HL-60/S4 treated with phorbol 12-myristate 13-acetate at 8.2 ng/mL for 4 days and 3 days (cell line): ENCODE measurements around the gene UBA7.
"Not testable (repeated sequence)": the region's sequence is repeated elsewhere in the genome, so short reads cannot be mapped to it uniquely, and the experiment has no call there.

Experiments
- in situ Hi-C: fragments of 300-500 bp; cut with MboI; formaldehyde crosslinking; loops from 2 replicates; pipeline ENCODE4 v1.15.0; 2022; ENCODE audit warnings: low sequenced_read_pairs

Gene UBA7, protein sequence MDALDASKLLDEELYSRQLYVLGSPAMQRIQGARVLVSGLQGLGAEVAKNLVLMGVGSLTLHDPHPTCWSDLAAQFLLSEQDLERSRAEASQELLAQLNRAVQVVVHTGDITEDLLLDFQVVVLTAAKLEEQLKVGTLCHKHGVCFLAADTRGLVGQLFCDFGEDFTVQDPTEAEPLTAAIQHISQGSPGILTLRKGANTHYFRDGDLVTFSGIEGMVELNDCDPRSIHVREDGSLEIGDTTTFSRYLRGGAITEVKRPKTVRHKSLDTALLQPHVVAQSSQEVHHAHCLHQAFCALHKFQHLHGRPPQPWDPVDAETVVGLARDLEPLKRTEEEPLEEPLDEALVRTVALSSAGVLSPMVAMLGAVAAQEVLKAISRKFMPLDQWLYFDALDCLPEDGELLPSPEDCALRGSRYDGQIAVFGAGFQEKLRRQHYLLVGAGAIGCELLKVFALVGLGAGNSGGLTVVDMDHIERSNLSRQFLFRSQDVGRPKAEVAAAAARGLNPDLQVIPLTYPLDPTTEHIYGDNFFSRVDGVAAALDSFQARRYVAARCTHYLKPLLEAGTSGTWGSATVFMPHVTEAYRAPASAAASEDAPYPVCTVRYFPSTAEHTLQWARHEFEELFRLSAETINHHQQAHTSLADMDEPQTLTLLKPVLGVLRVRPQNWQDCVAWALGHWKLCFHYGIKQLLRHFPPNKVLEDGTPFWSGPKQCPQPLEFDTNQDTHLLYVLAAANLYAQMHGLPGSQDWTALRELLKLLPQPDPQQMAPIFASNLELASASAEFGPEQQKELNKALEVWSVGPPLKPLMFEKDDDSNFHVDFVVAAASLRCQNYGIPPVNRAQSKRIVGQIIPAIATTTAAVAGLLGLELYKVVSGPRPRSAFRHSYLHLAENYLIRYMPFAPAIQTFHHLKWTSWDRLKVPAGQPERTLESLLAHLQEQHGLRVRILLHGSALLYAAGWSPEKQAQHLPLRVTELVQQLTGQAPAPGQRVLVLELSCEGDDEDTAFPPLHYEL

DNA sequence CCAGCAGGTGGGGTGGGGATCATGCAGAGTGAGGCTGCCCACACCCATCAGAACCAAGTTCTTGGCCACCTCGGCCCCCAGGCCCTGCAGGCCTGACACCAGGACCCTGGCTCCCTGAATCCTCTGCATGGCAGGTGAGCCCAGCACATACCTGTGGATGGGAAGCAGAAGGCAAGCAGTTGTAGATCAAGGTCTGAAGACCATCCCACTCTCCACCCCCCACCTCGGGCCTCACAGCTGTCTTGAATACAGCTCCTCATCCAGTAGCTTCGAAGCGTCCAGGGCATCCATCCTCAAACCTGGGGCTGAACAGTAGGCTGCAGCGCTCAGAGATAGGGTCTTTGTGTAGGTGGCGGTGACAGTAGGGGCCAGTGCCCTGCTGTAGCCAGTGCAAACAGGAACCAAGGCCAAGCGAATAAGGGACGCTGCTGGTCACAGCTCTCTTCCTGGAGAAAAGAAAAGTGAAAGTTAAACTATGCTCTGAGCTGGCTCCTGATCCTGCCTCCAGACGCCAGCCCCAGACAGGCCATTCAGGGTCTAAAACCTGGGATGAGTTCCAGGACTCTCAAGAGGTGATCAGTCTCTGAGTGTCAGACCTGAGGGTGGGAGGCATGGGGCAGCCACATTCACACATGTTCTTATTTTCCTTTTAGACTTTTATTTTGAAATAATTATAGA, at the start of gene UBA7:
Gene UBA7, minus strand, starts transcription at position 457 of the 678 bp plus-strand sequence. Its CDS starts 166 bp downstream, at position 291.
- in situ Hi-C loops = no loop called here

DNA sequence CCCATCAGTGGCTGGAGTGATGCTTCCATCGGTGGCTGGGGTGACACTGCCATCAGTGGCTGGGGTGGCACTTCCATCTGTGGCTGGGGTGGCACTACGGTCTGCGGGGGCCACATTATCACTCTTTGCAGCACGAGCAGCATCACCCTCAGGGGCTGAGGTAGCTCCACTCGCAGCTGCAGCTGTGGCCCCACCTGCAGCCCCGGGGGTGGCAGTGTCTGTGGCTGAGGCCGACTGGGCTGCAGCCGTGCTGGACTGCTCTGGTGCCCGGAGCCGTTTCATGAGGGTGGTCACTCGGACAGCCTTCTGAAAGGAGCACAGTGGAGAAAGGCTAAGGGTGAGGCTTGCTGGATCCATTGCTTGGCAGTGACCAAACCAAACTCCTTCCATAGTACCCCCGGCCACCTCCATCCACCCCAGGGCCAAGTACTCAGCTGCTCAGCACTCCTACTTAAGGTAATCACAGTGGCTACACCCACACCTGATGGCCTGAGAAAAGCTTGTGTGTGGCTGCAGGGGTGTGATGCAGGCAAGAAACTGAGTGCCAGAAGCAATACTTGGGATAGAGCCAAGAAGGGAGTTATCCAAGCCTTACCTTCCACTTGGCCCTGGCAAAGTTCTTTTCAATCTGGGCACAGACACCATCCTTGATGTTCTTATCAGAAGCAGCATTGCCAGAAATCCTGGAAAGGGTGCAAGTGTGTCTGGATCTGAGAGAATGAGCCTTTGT, 46.0 kb upstream of the UBA7 start:
- in situ Hi-C loops = no loop called here

- in situ Hi-C loops = no loop called here
These were observed 42.6 kb upstream of the UBA7 start, which contains the start of gene TRAIP for GRCh38 chr3:49856181-49857005. Gene TRAIP (minus strand): TSS chr3:49856564. CDS start chr3:49856453, 111 bp downstream.

DNA sequence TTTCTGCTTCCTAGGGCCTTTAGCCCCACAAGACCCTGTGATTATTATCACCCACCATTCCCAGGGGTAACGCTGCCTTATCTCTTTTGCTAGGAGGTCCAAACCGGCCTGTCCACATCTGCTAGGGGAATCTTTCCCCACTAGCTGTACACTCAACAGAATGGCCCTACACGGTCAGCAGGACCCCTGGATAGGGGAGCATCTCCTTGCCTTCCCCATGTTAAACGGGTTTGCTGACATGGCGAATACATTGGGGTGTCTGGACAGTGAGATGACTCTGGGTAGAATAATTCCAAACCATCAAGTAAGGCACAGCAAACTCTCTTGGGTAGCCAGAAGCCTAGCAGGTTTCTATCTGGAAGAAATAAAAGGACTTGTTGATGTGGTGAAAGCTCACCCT, 41.9 kb upstream of the UBA7 start:
- in situ Hi-C loops = no loop called here

DNA sequence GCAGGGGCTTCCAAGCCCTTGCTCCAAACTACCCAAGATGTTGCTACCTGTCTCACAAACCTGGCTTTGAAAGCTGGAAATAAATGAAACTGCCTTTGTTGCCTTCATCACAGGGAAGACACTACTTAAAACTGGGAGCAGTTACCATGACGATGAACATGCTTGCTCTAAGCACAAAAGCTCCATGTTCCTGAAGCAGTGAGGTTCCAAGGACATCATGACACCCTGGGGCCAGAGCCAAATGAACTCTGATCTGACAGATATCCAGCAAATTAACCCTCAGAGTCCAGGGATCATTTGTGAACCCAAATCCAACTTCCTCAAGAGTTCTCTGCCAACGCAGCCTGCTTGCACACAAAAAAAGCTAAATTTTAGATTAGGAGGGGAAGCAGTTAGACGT, 31.9 kb upstream of the UBA7 start:
- in situ Hi-C loops = no loop called here

DNA sequence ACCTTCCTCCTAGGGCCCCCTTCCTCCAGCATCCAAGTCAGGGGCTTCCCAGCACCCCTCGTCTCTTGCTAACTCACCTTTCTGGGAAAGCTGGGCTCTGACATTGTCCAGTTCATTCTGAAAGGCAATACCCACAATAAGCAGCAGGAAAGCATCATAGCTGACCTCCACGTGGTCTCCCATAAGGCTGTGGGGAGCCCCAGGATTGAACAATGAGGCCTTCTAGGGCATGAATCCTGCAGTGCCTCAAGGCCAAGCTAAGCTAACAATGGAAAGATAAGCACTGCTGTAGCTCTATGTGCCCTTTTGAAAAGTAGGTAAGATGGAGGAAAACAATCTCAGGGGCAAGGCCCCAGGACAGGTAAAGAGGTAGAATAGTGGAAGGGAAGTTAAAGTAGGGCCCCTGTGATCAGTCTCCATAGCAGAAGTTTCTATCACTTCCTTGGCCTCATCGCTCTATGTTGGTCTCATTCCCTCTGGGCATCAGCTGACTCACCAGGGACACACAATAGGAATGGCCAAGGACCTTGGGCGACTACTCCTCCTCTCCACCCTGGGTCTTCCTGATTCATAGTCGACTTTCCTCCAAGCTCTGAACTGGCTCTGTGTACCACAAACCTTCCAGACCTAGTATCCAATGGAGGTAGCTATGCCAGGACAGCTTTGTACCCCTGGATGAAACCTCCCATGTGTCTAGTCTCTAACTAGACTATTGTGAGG, 30.9 kb upstream of the UBA7 start:
- in situ Hi-C loops = no loop called here

DNA sequence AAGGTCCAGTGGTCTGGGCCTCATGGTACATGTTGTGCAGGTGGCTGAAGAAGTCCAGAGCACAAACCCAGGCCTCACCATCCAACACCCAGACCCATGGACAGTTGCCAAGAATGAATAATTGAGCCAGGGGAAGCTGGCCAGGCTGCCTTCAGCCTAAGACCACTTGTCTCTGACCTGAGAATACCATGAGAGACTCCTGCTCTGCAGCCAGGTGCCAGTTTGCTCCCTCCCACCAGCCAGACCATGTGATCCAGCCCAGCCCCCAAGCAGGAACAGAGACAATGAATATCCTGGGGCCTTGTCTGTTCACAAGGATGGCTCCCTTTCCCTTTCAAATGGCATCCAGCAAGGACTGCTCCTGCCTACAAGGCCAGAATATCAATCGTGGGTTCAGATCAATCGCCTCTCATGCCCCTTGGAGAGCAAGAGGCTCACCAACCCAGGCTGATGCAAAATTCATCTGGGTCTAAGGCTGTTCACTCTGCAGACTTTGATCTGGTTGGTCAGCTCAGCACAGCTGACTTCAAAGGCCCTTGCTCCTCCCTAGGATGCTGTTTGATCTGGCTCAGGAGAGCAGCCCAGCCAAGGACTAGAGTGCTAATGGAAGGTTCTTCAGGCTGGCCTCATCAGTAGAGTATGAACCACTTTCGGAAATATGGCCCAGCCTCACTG, 29.2 kb upstream of the UBA7 start:
- in situ Hi-C loops = no loop called here

- in situ Hi-C loops = no loop called here
These were observed 28.1 kb upstream of the UBA7 start for GRCh38 chr3:49841806-49842205.

GRCh38 chr3:49841126-49841696, 27.5 kb upstream of the UBA7 start:
- in situ Hi-C loops = no loop called here

DNA sequence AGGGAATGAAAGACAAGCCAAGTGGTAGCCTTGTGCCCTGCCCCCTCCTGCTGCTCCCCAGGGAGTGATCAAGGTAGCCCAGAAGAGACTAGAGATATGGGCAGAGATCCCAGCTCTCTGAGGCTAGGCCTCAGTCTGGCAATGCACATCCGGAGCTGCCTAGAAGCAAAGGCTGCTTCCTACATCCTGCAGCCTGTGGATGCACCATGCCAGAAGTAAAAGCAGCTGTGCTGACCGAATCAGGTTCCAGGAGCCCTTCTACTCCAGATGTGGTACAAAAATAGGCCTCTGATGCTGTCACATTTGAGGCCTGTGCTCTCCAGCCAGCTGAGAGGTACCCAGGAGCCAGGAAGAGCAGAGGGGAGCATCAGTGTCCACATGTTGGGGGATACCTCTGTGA, 26.6 kb upstream of the UBA7 start:
- in situ Hi-C loops = no loop called here

DNA sequence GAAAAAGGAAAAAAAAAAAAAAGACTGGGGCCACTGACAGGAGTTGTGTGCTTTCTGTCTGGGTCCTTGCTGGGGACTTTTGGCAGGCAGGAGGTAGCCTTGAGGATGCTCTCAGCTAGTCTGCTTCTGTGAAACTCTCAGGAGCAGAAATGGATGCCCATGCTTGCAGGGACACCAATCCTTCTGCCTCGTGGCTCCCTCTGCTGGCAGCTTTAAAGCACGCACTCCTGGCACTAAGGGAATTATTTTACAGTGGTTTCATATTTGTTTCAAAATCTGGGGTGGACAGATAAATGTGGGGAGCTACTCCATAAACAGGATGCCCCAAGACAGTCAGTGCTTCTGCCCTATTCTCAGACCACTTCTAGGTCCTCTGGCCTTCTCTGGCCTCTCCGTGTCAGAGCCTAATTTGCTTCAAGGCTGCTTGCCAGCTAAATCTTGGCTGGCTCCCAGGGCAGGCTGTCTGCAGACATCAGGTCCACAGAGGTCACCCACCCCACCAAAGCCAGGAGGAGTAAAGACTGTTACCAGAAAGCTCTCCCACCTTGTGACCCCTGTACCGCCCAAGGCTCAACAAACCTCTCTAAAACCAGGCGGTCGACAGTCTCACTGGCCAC, 25.5 kb upstream of the UBA7 start:
- in situ Hi-C loops = no loop called here

DNA sequence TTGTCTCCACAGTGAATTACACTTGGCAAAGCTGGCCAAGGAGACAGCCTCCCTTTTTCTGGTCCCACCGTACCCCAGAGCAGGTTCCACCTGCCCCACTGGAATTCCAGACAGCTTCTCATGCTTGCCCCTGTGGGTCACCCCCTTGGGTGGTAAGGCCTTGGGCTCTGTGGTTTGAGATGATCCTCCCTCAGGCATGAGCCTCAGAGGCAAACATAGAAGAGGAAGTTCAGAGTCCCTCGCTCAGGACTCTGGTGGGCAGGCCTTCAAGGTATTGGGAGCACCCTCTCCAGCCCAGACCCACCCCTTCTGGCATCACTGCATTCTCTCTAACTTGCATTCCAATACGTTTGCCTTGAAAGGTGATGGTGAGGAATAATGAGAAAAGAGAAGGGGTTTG, 17.6 kb upstream of the UBA7 start:
- in situ Hi-C loops = no loop called here

DNA sequence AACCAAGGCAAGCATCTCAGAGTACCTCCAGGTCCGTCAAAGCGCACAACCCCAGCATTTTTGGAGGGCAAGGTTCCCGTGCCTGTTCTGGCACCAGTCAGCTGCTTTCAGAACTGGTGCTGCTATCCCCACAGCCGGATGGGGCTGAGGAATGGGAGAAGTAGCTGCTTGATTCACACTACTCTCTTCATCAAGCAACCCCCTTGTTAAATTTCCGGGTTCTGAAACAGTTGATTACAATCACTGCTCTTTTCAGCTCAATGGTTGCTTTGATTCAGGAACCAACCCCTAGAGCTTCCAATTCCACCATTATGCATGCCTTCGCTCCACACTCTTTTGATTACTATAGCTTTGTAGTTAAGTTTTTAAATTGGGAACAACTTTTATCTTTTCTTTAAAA, 12.3 kb upstream of the UBA7 start:
- in situ Hi-C loops = no loop called here

GRCh38 chr3:49823131-49823530, 9.4 kb upstream of the UBA7 start:
- in situ Hi-C loops = not testable (repeated sequence)

DNA sequence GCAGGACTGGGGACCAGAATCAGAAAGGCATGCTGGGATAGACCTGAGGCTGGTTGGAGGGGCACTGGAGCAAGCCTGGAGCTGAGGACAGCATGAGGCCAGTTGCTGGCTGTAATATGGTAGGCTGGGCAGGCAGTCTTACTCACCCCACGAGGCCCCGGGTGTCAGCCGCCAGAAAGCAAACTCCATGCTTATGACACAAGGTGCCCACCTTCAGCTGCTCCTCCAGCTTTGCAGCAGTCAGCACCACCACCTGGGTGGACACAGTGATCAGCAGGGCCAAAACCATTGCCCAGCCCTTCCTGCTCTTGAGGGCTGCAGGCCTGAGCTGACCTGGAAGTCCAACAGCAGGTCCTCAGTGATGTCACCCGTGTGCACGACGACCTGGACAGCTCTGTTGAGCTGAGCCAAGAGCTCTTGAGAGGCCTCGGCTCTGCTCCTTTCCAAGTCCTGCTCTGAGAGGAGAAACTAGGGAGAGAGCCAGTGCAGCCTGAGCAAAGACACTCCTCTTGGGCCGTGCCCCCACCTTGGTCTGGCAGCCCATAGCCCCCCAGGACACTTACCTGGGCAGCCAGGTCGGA, 747 bp downstream of the UBA7 start:
- in situ Hi-C loops = no loop called here

DNA sequence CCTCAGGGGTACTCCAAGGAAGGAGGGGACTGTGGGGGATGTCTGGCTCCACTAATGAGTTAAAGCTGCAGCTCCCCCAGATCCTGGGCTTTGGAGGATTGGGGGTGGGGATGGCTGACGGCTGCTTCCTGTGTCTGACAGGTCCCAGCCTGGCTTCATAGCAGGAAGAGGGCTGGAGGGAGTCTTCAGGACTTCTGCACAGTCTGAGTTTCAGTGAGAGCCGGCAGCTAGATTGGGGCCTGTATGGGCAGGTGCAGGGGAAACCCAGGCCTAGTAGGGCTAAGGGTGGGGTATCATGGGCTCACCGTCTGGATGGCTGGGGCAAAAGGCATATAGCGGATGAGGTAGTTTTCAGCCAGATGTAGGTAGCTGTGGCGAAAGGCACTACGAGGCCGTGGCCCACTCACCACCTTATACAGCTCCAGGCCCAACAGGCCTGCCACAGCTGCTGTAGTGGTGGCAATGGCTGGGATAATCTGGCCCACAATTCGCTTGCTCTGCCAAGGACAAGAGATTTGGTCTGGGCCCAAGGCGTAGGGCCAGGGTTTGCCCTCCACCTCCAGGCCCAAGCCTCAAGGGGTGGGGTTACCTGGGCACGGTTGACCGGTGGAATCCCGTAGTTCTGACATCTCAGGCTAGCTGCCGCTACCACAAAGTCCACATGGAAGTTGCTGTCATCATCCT, 6.2 kb downstream of the UBA7 start:
- in situ Hi-C loops = no loop called here

DNA sequence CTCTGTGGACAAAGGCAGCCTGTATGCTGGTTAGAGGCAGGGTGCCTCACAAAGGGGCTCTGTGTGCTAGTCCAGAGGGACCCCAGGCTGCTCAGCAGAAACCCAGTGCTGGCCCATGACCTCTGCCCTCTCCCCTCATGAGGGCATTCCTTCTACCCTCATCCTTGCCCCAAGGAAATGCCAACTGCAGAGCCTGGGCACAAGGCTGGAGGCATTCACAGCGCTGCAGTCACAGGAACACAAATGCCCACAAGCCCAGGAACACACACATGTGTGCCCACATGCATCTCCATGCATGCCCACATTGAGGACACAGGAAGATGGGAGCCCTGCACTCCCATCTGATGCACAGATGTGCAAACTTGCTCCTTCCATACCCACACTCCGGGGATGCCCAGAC, 6.9 kb downstream of the UBA7 start:
- in situ Hi-C loops = no loop called here
